SU-DHL-6 (cell line): ENCODE measurements around the gene PTPRG.

Experiments used
- H2AFZ ChIP-seq: fragments of 200-600 bp; sonication (generic); 2 replicates; pipeline ENCODE4 v1.6.1; 2014; ENCODE audit warnings: low read depth, mild to moderate bottlenecking, moderate library complexity, mixed read lengths, antibody characterized with exemption, low read length; ENCODE audit not compliant: severe bottlenecking
- H3F3A ChIP-seq: fragments of 200-600 bp; shearing (Covaris generic); 2 replicates; pipeline ENCODE4 v1.6.0; 2016; ENCODE audit warnings: antibody characterized with exemption, mild to moderate bottlenecking; ENCODE audit not compliant: insufficient read depth
- H3K27ac ChIP-seq: fragments of 200-600 bp; sonication (generic); 2 replicates; pipeline ENCODE4 v1.5.1; 2016; ENCODE audit warnings: low read depth, mild to moderate bottlenecking, low read length, moderate library complexity, mixed read lengths
- H3K27me3 ChIP-seq: fragments of 200-600 bp; sonication (generic), shearing (Covaris generic); 2 replicates; pipeline ENCODE4 v1.6.0; 2014; ENCODE audit warnings: mild to moderate bottlenecking, low read length
- H3K36me3 ChIP-seq: fragments of 200-600 bp; sonication (generic); 2 replicates; pipeline ENCODE4 v1.6.1; 2014; ENCODE audit warnings: mild to moderate bottlenecking, low read length, mixed read lengths
- H3K4me2 ChIP-seq: fragments of 300-600, 200-600 bp; shearing (Covaris generic), sonication (generic); 2 replicates; pipeline ENCODE4 v1.6.0; 2014; ENCODE audit warnings: low read length, low read depth, mild to moderate bottlenecking; ENCODE audit not compliant: poor library complexity, severe bottlenecking
- H3K4me3 ChIP-seq: fragments of 200-600 bp; sonication (generic); 2 replicates; pipeline ENCODE4 v1.5.1; 2014; ENCODE audit warnings: antibody characterized with exemption, low read length, mild to moderate bottlenecking, mixed read lengths; ENCODE audit not compliant: insufficient read depth, poor library complexity, severe bottlenecking
- H3K79me2 ChIP-seq: fragments of 200-600 bp; sonication (generic); 2 replicates; pipeline ENCODE4 v1.6.1; 2014; ENCODE audit warnings: mild to moderate bottlenecking, low read length, moderate library complexity; ENCODE audit not compliant: insufficient read depth
- H3K9ac ChIP-seq: fragments of 200-600 bp; sonication (generic); 2 replicates; pipeline ENCODE4 v1.7.0; 2014; ENCODE audit warnings: mild to moderate bottlenecking, low read length
- H3K9me2 ChIP-seq: fragments of 200-600 bp; sonication (generic); replicated peaks from 2 replicates; pipeline ENCODE4 v1.6.1; 2014; ENCODE audit warnings: low read length; ENCODE audit not compliant: insufficient read depth
- H3K9me3 ChIP-seq: fragments of 200-600 bp; sonication (generic); 2 replicates; pipeline ENCODE4 v1.6.1; 2014; ENCODE audit warnings: low read length, mixed read lengths; ENCODE audit not compliant: insufficient read depth
- H4K20me1 ChIP-seq: fragments of 200-600 bp; sonication (generic); 2 replicates; pipeline ENCODE4 v1.6.1; 2014; ENCODE audit warnings: low read depth, mild to moderate bottlenecking, antibody characterized with exemption, low read length, moderate library complexity, mixed read lengths
- EZH2phosphoT487 ChIP-seq: fragments of 200-600 bp; sonication (generic), shearing (Covaris generic); conservative IDR thresholded peaks from 2 replicates; pipeline ENCODE4 v1.6.1; 2018; ENCODE audit warnings: mild to moderate bottlenecking, antibody characterized with exemption, low read length, moderate library complexity, mixed read lengths
- TF ChIP-seq, protein P1 (sequence below): fragments of 200-600 bp; sonication (generic); IDR thresholded peaks from one replicate; pipeline ENCODE4 v1.5.1; 2017; ENCODE audit warnings: antibody characterized with exemption, mild to moderate bottlenecking, low read length, moderate library complexity; ENCODE audit not compliant: insufficient read depth, poor library complexity, severe bottlenecking

The PTPRG gene

DNA sequence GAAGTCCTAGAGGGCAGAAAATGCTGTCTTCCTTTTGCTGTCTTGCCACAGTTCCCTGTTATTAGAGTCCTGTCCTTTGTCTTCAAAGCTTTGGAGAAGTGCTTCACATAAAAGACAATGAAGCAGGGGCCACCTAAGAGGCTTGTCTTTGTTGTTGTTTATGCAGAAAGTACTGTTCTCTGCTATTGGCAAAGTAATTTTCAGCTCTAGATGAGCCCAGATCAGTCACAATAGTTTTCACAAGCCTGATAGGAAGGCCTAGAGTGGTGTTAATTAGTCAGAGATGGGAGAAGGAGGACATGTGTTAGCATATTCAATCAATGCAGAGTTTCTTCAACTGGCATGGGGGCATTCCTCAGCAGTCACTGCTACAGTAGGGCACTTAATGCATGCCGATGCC, 300.0 kb downstream of the PTPRG start:
- Histone ChIP-seq H2AFZ (no peak overlapping the region), H3K4me2 (no peak overlapping the region), H3K27me3 (no peaks in the 10 kb centered on the region), H4K20me1 (no peaks in the 10 kb centered on the region), H3K4me3 (no peak overlapping the region), H3K9me3 (no peaks in the 10 kb centered on the region), H3K9ac (no peak overlapping the region), H3F3A (no peaks in the 10 kb centered on the region), H3K9me2 (no peaks in the 10 kb centered on the region), H3K79me2 (no peaks in the 10 kb centered on the region), H3K27ac (no peak overlapping the region), H3K36me3 (no peaks in the 10 kb centered on the region)
- TF ChIP-seq, protein P1, sequence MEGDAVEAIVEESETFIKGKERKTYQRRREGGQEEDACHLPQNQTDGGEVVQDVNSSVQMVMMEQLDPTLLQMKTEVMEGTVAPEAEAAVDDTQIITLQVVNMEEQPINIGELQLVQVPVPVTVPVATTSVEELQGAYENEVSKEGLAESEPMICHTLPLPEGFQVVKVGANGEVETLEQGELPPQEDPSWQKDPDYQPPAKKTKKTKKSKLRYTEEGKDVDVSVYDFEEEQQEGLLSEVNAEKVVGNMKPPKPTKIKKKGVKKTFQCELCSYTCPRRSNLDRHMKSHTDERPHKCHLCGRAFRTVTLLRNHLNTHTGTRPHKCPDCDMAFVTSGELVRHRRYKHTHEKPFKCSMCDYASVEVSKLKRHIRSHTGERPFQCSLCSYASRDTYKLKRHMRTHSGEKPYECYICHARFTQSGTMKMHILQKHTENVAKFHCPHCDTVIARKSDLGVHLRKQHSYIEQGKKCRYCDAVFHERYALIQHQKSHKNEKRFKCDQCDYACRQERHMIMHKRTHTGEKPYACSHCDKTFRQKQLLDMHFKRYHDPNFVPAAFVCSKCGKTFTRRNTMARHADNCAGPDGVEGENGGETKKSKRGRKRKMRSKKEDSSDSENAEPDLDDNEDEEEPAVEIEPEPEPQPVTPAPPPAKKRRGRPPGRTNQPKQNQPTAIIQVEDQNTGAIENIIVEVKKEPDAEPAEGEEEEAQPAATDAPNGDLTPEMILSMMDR: no peak
- no peak for TF ChIP-seq EZH2phosphoT487

DNA sequence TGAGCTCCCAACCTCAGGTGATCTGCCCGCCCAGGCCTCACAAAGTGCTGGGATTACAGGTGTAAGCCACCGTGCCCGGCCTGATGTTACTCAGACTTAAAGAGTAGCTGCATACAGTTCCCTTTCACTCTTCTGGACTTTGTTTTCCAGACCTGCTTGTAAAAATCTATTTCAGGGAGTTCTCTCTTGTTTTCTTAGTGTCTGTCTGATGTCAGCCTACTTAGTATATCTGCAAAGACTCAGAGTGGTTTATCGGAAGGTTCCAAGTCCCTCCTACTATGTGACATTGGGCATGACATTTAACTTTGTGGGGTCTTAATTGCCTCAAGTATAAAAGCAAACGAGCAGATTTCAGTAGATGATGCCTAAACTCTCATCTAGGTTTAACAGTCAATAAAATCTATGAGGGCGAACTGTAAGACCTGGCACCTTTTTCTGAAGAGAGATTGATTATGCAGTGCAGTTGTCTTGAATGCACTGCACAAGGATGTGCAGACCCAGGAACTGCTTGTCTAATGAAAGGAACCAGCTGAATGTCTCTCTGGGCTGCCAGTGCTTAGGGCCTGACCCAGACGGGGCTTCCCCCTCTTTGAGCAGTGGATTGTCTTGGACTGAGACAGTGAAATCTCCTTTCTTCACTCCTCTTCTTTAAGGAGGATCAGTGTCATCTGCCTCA, 301.4 kb downstream of the PTPRG start:
- Histone ChIP-seq H3K9me3 (no peaks in the 10 kb centered on the region), H3K9me2 (no peaks in the 10 kb centered on the region), H3K36me3 (no peaks in the 10 kb centered on the region), H2AFZ (no peak overlapping the region), H3K79me2 (no peaks in the 10 kb centered on the region), H4K20me1 (no peaks in the 10 kb centered on the region), H3K9ac (no peak overlapping the region), H3K27ac (no peak overlapping the region), H3K27me3 (no peaks in the 10 kb centered on the region), H3F3A (no peaks in the 10 kb centered on the region), H3K4me2 (no peak overlapping the region), H3K4me3 (no peak overlapping the region)
- TF ChIP-seq EZH2phosphoT487: no peak
- TF ChIP-seq, protein P1: no peak

DNA sequence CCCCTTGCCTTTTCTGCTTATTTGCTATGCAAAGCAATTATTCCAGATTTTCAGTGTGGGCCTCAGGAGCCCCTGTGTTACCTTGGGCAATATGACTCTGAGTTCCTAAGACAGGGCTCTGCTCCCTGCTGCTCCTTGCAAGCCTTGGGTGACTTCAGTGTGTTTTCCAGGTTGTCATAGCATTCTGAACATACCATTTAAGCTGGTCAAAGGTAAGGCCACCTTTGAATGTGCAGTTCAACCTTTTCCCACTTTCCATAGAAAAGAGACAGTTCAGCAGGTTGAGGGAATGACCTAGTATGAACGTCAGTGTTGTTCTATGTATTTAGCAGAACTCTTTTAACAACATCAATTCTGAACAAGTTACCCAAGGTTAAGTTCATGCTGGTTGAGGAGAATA, 302.2 kb downstream of the PTPRG start:
- Histone ChIP-seq H3K36me3 (no peaks in the 10 kb centered on the region), H3K9me3 (no peaks in the 10 kb centered on the region), H3K9me2 (no peaks in the 10 kb centered on the region), H3K79me2 (no peaks in the 10 kb centered on the region), H4K20me1 (no peaks in the 10 kb centered on the region), H3K27ac (no peak overlapping the region), H3K27me3 (no peaks in the 10 kb centered on the region), H2AFZ (no peak overlapping the region), H3K9ac (no peak overlapping the region), H3K4me2 (no peak overlapping the region), H3K4me3 (no peak overlapping the region), H3F3A (no peaks in the 10 kb centered on the region)
- TF ChIP-seq, protein P1: no peak
- no peak for TF ChIP-seq EZH2phosphoT487
